ENCODE data around the gene SIPA1L2.

Gene SIPA1L2

GRCh38 chr1:232587141-232588008, 42.6 kb downstream of the SIPA1L2 start:
- no peak for DNase-seq

GRCh38 chr1:232586679-232587078, 43.3 kb downstream of the SIPA1L2 start:
- DNase-seq: no peak

GRCh38 chr1:232585486-232585885, 44.4 kb downstream of the SIPA1L2 start:
- DNase-seq: no peak

DNA sequence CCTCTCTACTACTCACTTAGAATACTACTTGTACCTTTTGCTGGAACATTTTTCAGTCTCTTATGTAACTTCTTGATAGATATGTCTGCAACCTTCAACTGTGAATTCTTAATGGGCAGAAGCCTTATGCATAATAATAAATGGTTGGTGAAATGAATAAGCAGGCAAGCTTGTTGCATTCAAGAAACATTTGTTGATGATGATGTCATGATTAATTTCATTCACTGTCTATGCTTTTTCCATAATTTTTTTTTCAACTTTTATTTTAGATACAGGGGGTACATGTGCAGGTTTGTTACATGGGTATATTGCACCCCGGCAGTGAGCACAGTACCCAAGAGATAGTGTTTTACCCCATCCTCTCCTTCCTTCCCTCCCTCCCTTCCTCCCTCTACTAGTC, 48.0 kb downstream of the SIPA1L2 start:
- no peak for DNase-seq

Data from stimulated activated CD4-positive, alpha-beta T cell treated with anti-CD3 and anti-CD28 coated beads, Interleukin-2, amount 100 ng/mL, for 24 hours (primary cell).